Vagina (tissue), 2 donors: ENCODE measurements around the gene EPG5.

Source experiments
- POLR2AphosphoS5 ChIP-seq, 2 donors: sonication (generic); formaldehyde crosslinking; IDR thresholded peaks; one replicate each; pipeline ENCODE4 v1.9.0; 2017; ENCODE audit warnings: antibody characterized with exemption in 2 of 2, mild to moderate bottlenecking in 2 of 2, low read depth in 1 of 2; ENCODE audit not compliant: insufficient read depth in 1 of 2
- TF ChIP-seq, protein P1 (sequence below), 3 experiments: fragments of 450-650 bp in 2 of 3; fragments of 200-600 bp in 1 of 3; sonication (generic) in 1 of 3; IDR thresholded peaks; one replicate each; pipeline ENCODE4 v1.5.1; 2017 to 2019; ENCODE audit warnings: antibody characterized with exemption in 3 of 3, mild to moderate bottlenecking in 2 of 3, moderate library complexity in 2 of 3

DNA sequence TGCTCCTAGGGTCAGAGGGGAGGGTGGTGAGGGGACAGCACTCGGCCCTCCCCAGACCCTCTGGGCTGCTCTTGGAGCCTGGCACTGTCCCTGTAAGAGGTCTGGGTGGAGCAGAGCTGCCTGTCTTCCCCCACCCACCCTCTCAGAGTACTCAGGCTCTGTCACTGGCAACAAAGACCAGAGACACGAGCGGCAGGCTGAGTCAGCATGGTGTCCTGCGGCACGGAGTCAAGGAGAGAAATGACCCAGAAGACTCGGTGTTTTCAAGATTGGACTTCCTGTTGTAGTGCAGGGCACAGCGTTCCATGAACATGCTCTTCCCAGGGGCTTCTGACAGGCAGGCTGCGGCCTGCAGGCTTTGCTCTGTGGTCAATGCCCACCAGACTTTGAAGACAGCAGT lies 121.7 kb downstream of the EPG5 start:
- TF ChIP-seq, protein P1, sequence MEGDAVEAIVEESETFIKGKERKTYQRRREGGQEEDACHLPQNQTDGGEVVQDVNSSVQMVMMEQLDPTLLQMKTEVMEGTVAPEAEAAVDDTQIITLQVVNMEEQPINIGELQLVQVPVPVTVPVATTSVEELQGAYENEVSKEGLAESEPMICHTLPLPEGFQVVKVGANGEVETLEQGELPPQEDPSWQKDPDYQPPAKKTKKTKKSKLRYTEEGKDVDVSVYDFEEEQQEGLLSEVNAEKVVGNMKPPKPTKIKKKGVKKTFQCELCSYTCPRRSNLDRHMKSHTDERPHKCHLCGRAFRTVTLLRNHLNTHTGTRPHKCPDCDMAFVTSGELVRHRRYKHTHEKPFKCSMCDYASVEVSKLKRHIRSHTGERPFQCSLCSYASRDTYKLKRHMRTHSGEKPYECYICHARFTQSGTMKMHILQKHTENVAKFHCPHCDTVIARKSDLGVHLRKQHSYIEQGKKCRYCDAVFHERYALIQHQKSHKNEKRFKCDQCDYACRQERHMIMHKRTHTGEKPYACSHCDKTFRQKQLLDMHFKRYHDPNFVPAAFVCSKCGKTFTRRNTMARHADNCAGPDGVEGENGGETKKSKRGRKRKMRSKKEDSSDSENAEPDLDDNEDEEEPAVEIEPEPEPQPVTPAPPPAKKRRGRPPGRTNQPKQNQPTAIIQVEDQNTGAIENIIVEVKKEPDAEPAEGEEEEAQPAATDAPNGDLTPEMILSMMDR (IDR thresholded peaks at IDR 0.05): no peak
- no peak for TF ChIP-seq POLR2AphosphoS5 (IDR thresholded peaks at IDR 0.05; ENCODE audit: insufficient read depth in 1 of 2, low read depth in 1 of 2)
